DND-41 (cell line): ENCODE measurements around the gene MAEL.

Experiments used
- CTCF ChIP-seq: IDR thresholded peaks from 2 replicates; pipeline ENCODE4 v1.5.1; 2012; ENCODE audit warnings: borderline replicate concordance, low read length, moderate library complexity, mild to moderate bottlenecking; ENCODE audit not compliant: poor library complexity, severe bottlenecking; ENCODE audit errors: extremely low read depth
- EZH2 ChIP-seq: IDR thresholded peaks from 3 replicates; pipeline ENCODE4 v1.6.1; 2012; ENCODE audit warnings: borderline replicate concordance, low read depth, mild to moderate bottlenecking, moderate library complexity, low read length, inconsistent platforms; ENCODE audit not compliant: severe bottlenecking

GRCh38 chr1:167065471-167065870, 76.4 kb downstream of the MAEL start:
- TF ChIP-seq CTCF (no peak), EZH2 (no peak)
